PC-3 (cell line): ENCODE results near the gene SELENOV. TPM values are rescaled to one million over a fixed set of nuclear protein-coding genes. Genes with fewer than 3 reads are reported as not detected.

ENCODE experiments used
- ATAC-seq: fragments of 200-7000 bp; cut with Tn5 transposase; 2 replicates; pipeline ENCODE4 v1.9.1; 2020; ENCODE audit warnings: mild to moderate bottlenecking, moderate library complexity
- BruUV-seq: library from RNA; stranded (reverse); fragments of 400-500 nt; replicated peaks from 2 replicates; lab custom pipeline; 2021; lab: Mats Ljungman, UMichigan
- CTCF ChIA-PET: fragments of 300-600 bp; sonication (Branson Sonifier 250); formaldehyde crosslinking; loops from one replicate; lab custom pipeline; 2022; ENCODE audit warnings: antibody characterized with exemption; lab: Charles Lee
- POLR2A ChIA-PET: fragments of 300-600 bp; sonication (Branson Sonifier 250); formaldehyde crosslinking; loops from one replicate; lab custom pipeline; 2022; ENCODE audit warnings: antibody characterized with exemption; ENCODE audit not compliant: unreplicated experiment; lab: Charles Lee
- DNase-seq: peaks from one replicate; pipeline ENCODE4 v3.0.0-alpha.2; 2015
- H2AFZ ChIP-seq: fragments of 300-600 bp; sonication (generic); 2 replicates; pipeline ENCODE4 v1.6.0; 2016; ENCODE audit warnings: antibody characterized with exemption, low read length
- H3F3A ChIP-seq: fragments of 300-600 bp; sonication (generic); one replicate; pipeline ENCODE4 v1.6.0; 2017; ENCODE audit warnings: antibody characterized with exemption, low read length, control low read depth, mild to moderate bottlenecking; ENCODE audit not compliant: unreplicated experiment
- H3K27ac ChIP-seq: fragments of 300-600 bp; sonication (generic); 2 replicates; pipeline ENCODE4 v1.5.1; 2016; ENCODE audit warnings: mild to moderate bottlenecking, low read length
- H3K27me3 ChIP-seq: fragments of 300-600 bp; sonication (generic); 2 replicates; pipeline ENCODE4 v1.6.1; 2016; ENCODE audit warnings: low read length, mixed read lengths
- H3K36me3 ChIP-seq: fragments of 300-600 bp; sonication (generic); 2 replicates; pipeline ENCODE4 v1.6.1; 2016; ENCODE audit warnings: low read depth, mixed run types, low read length, mixed read lengths
- H3K4me1 ChIP-seq: fragments of 300-600 bp; sonication (generic); 2 replicates; pipeline ENCODE4 v1.5.1; 2016; ENCODE audit warnings: low read length; ENCODE audit not compliant: insufficient read depth
- H3K4me2 ChIP-seq: fragments of 300-600 bp; sonication (generic); 2 replicates; pipeline ENCODE4 v1.6.0; 2016; ENCODE audit warnings: low read length
- H3K4me3 ChIP-seq: fragments of 300-600 bp; sonication (generic); 2 replicates; pipeline ENCODE4 v1.5.1; 2016; ENCODE audit warnings: mild to moderate bottlenecking, low read length, mixed read lengths
- H3K79me2 ChIP-seq: fragments of 300-600 bp; sonication (generic); 2 replicates; pipeline ENCODE4 v1.6.1; 2017; ENCODE audit warnings: low read length, mixed read lengths
- H3K9ac ChIP-seq: fragments of 300-600 bp; sonication (generic); 2 replicates; pipeline ENCODE4 v1.6.0; 2016; ENCODE audit warnings: mild to moderate bottlenecking, low read length
- H3K9me2 ChIP-seq: fragments of 300-600 bp; sonication (generic); replicated peaks from 2 replicates; pipeline ENCODE4 v1.6.1; 2016; ENCODE audit warnings: mixed run types, low read length, mixed read lengths
- H3K9me3 ChIP-seq: fragments of 300-600 bp; sonication (generic); 2 replicates; pipeline ENCODE4 v1.6.1; 2016; ENCODE audit warnings: low read length, mixed read lengths
- H4K20me1 ChIP-seq: fragments of 300-600 bp; sonication (generic); 2 replicates; pipeline ENCODE4 v1.6.1; 2016; ENCODE audit warnings: low read length, mixed read lengths
- CTCF ChIP-seq: fragments of 300-600 bp; sonication (generic); conservative IDR thresholded peaks from 2 replicates; pipeline ENCODE4 v1.5.1; 2017; ENCODE audit warnings: antibody characterized with exemption, low read depth, mild to moderate bottlenecking, low read length
- EZH2 ChIP-seq: fragments of 300-600 bp; sonication (generic); IDR thresholded peaks from one replicate; pipeline ENCODE4 v1.6.1; 2017; ENCODE audit warnings: antibody characterized with exemption, mild to moderate bottlenecking, low read length; ENCODE audit not compliant: unreplicated experiment
- EZH2phosphoT487 ChIP-seq: fragments of 300-600 bp; sonication (generic); IDR thresholded peaks from 2 replicates; pipeline ENCODE4 v1.6.1; 2018; ENCODE audit warnings: mild to moderate bottlenecking, antibody characterized with exemption, low read length, borderline replicate concordance
- intact Hi-C: fragments of 100-400 bp; cut with micrococcal nuclease; formaldehyde crosslinking; loops from 2 replicates; pipeline ENCODE4 v1.9.0; 2023
- total RNA-seq: library from RNA; depleted of rRNA; stranded (reverse); fragments of >200 nt; gene quantifications from 2 replicates; pipeline ENCODE4 v1.2.3, GENCODE V29; 2014

The SELENOV gene
- total RNA-seq, 1 experiment from 2014 or later = not detected

DNA sequence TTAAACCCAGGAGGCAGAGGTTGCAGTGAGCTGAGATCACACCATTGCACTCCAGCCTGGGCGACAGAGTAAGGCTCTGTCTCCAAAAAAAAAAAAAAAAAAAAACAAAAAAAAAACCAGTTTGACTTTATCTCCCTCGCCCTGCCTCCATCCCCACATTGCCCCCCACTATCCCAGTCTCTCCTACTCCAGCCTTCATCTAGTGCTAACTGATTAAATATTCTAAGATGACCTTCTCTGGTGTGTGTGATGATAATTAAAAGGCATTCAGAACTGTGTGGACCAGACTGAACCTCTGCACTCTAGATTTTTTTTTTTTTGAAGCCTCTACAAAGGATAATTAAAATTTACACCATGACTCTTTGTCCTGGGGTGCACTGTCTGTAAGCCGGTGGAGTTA is 22.2 kb upstream of the SELENOV start:
- no peaks in the 10 kb centered on the region for H4K20me1 ChIP-seq

DNA sequence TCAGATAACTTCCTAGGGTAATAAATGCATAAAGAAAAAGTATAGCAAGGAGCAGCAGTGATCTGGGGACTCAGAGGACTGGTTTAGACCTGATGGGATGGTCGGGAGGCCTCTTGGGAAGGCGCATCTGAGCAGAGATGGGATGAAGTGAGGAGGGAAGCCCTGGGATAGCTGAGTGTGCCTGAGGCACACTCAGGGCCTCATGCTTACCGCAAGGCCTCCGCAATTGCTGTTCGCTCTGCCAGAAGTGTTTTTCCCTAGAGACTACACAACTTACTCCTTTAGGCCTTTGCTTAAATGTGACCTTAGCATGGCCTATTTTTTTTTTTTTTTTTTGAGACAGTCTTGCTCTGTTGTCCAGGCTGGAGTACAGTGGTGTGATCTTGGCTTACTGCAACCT is 20.3 kb upstream of the SELENOV start:
- Histone ChIP-seq H3K27me3 (no peaks in the 10 kb centered on the region), H4K20me1 (no peaks in the 10 kb centered on the region), H3K27ac (no peak overlapping the region), H3K9ac (no peak overlapping the region), H3F3A (no peaks in the 10 kb centered on the region), H2AFZ (no peak overlapping the region), H3K4me2 (no peak overlapping the region), H3K79me2 (no peaks in the 10 kb centered on the region), H3K4me3 (no peak overlapping the region), H3K9me2 (no peaks in the 10 kb centered on the region), H3K36me3 (no peaks in the 10 kb centered on the region; the same call in 1 of the 2 replicates), H3K4me1 (peaks cover 12% of the 10 kb centered on the region), H3K9me3 (no peaks in the 10 kb centered on the region)
- intact Hi-C loops = loop anchor here (5.0 kb wide), 1 partner anchor 38 kb away; the partner anchor contains the start of gene EID2B
- no peak for DNase-seq
- no peak for ATAC-seq
- ChIA-PET CTCF (no interaction called here), POLR2A (interaction anchor here (0.7 kb wide), 1 partner anchor 10 kb away, joined by 10 read pairs; no protein-coding TSS in a partner anchor)
- BruUV-seq = no TSS peak
- TF ChIP-seq CTCF (no peak), EZH2 (no peak), EZH2phosphoT487 (no peak)

More for the DNA sequence above, 22.2 kb upstream of the SELENOV start:
- intact Hi-C loops = no loop called here
- Histone ChIP-seq H3K27ac (no peak overlapping the region; the same call in 1 of the 2 replicates), H3K4me1 (0 out of 2 replicates have a peak, but pooled peaks cover 5% of the 10 kb centered on the region), H3K9me2 (no peaks in the 10 kb centered on the region), H3F3A (no peaks in the 10 kb centered on the region), H3K4me2 (no peak overlapping the region), H3K9me3 (no peaks in the 10 kb centered on the region), H2AFZ (no peak overlapping the region), H3K27me3 (no peaks in the 10 kb centered on the region), H3K79me2 (no peaks in the 10 kb centered on the region), H3K9ac (no peak overlapping the region), H3K4me3 (no peak overlapping the region), H3K36me3 (peaks cover 3% of the 10 kb centered on the region; the same call in 1 of the 2 replicates)
- ChIA-PET CTCF (no interaction called here), POLR2A (no interaction called here)
- BruUV-seq = no TSS peak
- TF ChIP-seq EZH2phosphoT487 (no peak), EZH2 (no peak), CTCF (no peak)
- DNase-seq = no peak
- no peak for ATAC-seq

DNA sequence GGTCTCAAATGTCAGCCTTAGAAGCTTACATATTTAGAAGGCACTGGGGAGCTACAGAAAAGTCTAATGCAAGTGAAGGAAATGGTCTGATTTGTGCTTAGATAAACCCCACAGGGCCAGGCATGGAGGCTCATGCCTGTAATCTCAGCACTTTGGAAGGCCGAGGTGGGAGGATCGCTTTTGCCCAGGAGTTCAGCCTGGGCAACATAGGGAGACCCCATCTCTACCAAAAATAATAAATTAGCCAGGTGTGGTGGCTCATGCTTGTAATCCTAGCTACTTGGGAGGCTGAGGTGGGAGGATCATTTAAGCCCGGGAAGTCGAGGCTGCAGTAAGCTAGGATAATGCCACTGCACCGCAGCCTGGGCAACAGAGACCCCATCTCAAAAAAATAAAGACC is 18.9 kb upstream of the SELENOV start:
- DNase-seq = no peak
- BruUV-seq = no TSS peak
- no peak for ATAC-seq
- Histone ChIP-seq H4K20me1 (no peaks in the 10 kb centered on the region), H3K9me2 (no peaks in the 10 kb centered on the region), H3K79me2 (no peaks in the 10 kb centered on the region), H3K9ac (no peak overlapping the region), H3K36me3 (no peaks in the 10 kb centered on the region), H3K27ac (no peak overlapping the region), H3K4me1 (peaks cover 12% of the 10 kb centered on the region), H2AFZ (no peak overlapping the region), H3K27me3 (no peaks in the 10 kb centered on the region), H3F3A (no peaks in the 10 kb centered on the region), H3K4me2 (no peak overlapping the region), H3K9me3 (no peaks in the 10 kb centered on the region), H3K4me3 (no peak overlapping the region)
- ChIA-PET POLR2A (no interaction called here), CTCF (no interaction called here)
- intact Hi-C loops = loop anchor here (5.0 kb wide), 1 partner anchor 36 kb away; the partner anchor contains the start of gene EID2B
- no peak for TF ChIP-seq EZH2phosphoT487
- no peak for TF ChIP-seq CTCF
- no peak for TF ChIP-seq EZH2
